HG03159 (cell line): ENCODE data around the gene SLC30A4.
"Not testable (repeated sequence)": the region's sequence is repeated elsewhere in the genome, so short reads cannot be mapped to it uniquely, and the experiment has no call there.

Experiments
- ATAC-seq: cut with Tn5 transposase; IDR thresholded peaks from one replicate; pipeline ENCODE4 v1.9.1; 2021; ENCODE audit warnings: mild to moderate bottlenecking, moderate library complexity; ENCODE audit not compliant: unreplicated experiment

SLC30A4 gene, protein sequence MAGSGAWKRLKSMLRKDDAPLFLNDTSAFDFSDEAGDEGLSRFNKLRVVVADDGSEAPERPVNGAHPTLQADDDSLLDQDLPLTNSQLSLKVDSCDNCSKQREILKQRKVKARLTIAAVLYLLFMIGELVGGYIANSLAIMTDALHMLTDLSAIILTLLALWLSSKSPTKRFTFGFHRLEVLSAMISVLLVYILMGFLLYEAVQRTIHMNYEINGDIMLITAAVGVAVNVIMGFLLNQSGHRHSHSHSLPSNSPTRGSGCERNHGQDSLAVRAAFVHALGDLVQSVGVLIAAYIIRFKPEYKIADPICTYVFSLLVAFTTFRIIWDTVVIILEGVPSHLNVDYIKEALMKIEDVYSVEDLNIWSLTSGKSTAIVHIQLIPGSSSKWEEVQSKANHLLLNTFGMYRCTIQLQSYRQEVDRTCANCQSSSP

DNA sequence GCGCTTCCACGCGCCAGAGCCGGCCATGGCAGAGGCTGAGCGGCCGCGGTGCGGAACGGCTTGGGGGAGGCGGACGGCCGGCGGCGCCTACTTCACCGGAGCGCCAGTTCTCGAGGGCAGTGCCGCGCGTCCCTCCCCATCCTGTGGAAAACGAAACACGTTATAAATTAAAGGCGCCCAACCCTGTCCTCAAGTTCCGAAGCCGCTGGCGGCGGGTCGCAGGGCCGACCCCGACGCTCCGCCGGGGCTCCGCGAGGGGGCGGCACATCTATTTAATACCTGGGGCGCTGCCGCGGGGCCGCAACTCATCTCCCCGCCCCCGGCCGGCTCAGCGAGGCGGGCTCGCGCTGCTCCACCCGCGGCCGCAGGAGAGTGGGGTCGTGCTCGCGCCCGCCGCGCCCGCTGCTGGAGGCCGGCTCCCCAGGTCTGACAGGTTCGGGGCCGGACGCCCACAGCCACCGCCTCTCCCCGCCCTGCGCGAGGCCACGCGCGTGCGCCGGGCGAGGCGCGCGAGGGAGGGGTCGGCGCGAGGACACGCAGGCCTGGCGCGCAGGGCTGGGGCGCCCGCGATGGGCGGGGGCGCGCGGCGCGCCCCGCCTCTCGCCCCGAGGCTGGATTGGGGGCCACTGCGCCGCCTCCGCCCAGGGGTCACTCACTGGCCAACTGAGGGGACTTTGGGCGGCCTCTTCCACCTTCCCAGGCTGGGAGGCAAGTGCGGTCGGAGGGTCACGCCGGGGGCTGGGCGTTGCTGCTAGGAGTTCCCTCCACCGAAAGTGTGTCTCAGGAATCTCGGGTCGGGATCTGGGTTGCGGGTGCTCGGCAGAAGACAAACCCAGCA is at the start of gene SLC30A4:
Gene SLC30A4 (minus strand): TSS at position 428 of the 838 bp plus-strand sequence. CDS start 401 bp downstream, at position 27.
- ATAC-seq, result peak; percentile 61

DNA sequence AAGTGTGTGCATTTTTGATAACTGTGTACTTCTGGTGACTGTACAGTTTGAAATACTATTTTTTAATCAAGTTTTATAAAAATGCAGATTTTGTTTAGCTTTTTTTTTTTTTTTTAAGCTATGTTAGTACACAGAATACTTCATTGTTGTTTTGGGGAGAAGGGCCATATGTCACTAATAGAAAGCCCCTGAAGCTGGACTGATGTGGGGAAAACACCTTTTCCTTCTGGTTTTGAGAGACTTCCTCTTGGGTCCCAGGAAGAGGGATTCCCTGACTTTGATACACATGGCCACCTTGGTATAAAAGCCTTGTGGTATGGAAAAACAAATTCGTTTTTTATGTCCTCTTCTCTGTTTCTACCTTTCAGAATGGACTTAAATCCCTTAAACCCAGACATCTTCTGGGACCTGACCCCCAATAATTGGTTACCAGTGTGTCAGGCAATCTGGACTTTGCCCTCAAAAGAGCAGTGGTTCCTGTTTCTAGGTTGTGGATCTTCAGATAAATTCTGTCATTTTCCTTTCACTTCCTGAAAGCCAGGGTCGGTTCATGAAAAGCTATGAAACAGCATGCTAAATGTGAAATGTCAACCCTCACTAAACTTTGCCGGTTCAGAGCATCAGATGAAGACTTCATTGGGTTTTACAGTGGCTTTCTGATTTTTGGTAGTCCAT is 33.5 kb upstream of the SLC30A4 start:
- no peak for ATAC-seq

DNA sequence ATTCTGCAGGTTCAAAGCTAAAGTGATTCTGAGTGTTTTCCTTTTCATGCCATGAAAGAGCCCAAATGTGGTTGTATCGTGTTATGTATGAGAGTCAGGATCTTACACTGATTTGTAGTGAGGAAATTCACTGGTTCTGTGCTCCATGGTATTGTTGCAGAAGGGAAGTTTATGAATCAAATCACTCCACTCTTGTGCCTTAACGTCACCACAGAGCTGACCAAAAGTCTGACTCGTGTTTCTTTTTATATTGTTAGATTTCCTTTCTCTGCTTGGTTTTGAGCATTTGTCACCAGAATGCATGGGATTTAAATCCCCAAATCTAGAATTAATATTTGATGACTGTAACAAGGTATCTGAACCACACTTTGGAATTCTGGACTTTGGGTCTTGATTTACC is 29.1 kb upstream of the SLC30A4 start:
- ATAC-seq, result no peak

DNA sequence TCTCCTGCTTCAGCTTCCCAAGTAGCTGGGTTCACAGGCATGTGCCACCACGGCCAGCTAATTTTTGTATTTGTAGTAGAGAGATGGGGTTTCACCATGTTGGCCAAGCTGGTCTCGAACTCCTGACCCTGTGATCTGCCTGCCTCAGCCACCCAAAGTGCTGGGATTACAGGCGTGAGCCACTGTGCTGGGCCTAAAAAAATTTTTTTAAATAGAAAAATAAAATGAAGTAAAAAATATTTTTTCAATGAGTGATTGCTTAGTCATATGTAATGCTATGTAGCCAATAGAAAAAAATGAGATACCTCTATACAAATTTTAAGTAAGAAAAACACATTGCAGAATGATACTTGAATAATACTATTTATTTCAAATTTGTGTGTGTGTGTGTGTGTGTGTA is 27.9 kb upstream of the SLC30A4 start:
- ATAC-seq, result no peak

DNA sequence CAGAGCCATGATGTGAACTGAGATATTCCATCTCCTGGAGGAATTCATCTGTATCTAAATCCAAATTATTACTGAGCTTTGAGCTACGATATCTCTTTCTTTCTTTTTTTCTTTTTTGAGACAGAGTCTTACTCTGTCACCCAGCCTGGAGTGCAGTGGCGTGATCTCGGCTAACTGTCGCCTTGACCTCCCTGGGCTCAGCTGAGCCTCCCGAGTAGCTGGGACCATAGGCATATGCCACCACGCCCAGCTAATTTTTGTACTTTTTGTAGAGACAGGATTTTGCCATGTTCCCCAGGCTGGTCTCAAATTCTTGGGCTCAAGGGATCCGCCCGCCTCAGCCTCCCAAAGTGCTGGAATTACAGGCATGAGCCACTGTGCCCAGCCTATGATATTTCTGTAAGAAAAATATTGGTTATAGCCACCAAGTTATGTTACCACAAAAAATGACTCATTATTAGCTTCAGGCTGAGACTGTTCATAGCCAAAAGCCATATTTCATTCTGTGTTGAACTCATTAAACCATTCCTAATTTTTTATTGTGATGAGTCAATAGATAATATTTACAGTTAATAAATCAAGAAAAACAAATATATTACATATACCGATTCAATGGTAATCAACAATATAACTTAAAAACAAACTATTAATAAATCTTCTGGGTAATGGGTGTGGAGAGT is 27.1 kb upstream of the SLC30A4 start:
- no peak for ATAC-seq

DNA sequence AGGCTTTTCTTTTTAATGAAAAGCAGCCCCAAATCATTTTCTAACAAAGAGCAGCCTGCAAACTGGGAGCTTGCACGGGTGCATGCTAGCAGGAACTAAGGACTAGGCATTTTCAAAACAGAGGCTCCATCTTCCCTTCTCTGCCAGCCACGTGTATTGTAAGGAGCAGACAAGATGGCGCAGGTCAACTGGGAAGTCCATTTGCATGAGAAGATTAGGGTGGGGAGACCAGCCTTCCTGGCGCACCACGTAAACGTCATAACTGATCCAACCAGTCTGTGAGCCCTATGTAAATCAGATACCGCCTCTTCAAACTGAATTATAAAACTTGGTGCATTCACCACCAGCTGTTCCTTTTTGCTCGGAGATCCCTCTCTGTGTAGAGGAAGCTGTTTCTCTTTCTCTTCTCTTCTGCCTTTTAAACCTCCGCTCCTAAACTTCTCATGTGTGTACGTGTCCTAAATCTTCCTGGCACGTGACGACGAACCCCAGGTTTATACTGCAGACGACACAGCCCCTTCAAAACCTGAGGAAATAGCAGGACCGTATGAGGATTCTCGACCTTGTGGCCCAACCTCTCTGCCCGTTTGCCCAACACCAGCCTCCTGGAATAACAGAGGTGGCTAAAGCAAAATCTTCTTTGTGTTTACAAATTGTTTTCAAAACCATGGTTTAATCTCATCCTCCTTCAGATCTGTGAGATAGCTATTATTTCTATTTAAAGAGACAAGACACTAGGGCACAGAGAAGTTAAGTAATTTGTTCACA is 26.4 kb upstream of the SLC30A4 start:
- ATAC-seq, result no peak

DNA sequence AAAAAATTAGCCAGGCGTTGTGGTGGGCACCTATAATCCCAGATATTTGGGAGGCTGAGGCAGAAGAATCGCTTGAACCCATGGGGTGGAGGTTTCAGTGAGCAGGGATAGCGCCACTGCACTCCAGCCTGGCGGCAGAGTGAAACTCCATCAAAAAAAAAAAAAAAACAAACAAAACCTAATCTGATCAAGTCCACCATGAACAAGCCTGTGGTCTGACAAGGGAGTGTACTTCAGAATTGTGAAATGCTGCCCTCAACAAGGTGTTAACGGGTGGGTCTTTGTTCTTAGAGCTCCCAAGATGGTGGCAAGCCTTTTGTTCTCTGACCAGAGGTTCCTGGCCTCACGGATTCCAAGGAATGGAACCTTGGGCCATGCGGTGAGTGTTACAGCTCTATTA is 24.2 kb upstream of the SLC30A4 start:
- no peak for ATAC-seq

DNA sequence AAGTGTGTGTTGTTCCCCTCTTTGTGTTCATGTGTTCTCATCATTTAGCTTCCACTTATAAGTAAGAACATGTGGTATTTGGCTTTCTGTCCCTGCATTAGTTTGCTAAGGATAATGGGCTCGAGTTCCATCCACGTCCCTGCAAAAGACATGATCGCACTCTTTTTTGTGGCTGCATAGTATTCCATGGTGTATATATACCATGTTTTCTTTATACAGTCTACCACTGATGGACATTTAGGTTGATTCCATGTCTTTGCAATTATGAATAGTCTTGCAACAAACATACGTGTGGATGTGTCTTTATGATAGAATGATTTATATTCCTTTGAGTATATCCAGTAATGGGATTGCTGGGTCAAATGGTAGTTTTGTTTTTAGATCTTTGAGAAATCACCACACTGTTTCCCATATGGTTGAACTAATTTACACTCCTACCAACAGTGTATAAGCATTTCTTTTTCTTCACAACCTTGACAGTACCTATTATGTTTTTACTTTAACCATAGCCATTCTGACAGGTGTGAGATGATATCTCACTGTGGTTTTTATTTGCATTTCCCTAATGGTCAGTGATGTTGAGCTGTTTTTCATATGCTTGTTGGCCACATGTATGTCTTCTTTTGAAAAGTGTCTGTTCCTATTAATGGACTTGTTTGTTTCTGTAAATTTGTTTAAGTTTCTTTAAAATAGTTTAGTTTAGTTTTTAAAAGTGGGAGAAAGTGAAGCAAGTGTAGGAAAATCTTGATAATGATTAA is 21.9 kb upstream of the SLC30A4 start:
- no peak for ATAC-seq

DNA sequence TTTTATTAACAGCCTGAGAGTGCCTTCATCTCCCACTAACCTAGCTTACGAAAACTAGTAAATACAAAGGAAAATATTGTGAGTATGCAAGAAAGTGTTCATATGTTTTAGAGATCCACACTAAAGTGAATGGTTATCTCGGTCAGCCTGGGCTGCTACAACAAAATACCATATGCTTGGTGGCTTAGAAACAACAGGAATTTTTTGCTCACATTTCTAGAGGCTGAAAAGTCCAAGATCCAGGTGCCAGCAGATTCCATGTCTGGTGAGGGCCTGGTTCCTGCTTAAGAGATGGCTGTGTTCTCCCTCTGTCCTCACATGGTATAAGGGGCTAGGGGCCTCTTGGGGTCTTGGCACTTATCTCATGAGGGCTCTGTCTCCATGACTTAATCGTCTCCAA is 20.5 kb upstream of the SLC30A4 start:
- no peak for ATAC-seq

DNA sequence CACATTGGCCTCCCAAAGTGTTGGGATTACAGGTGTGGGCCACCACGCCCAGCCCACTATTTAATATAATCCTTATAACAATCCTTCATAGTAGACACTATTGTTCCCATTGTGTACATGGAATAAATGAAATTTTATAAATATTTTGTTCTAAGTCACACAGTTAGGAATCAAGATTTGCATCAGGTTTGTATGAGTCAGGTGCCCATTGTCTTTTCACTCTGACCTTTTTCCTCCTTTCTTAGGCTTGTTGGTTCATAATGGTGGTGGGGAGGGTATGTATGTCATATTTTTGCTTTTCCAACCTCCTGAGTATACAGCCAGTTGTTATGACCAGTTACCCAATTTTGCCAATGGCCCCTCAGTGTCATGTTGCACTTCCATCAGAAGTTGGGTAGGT is 18.0 kb upstream of the SLC30A4 start:
- no peak for ATAC-seq

DNA sequence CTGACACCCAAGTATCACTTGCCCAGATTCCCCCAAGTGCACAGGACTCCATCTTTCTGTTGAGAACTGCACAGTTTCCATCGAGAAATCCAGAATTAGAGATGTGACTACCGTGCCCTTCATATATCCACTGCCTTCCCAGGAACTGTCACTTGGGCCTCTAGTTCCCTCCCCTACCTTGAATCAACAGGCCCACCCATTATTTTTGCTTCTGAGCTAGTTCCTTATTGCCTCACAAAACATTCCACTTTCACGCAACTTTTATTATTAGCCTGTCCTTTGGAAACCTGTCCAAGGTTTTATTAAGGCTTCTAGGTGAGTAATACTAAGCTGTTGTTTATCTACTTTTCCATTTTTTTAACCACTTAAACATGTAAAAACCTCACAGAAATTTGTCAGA is 17.1 kb upstream of the SLC30A4 start:
- ATAC-seq, result no peak

DNA sequence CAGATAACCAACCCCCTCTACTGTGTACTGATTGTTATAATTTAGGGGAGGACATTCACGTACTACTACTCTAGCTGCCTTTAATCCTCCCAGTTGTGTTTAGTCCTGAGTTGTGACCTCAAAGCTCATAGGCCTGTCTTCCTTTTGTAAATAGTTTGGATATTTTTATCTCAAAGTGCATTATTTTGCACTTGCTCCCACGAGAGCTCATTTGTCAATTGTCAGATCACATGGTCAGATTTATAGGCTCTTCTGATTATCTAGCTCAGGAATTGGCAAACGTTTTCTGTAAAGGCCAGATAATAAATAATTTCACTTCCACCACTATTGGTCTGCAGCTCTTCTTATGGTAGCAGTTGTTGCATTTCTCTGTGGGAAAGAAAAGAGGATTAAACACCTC is 14.4 kb upstream of the SLC30A4 start:
- no peak for ATAC-seq

DNA sequence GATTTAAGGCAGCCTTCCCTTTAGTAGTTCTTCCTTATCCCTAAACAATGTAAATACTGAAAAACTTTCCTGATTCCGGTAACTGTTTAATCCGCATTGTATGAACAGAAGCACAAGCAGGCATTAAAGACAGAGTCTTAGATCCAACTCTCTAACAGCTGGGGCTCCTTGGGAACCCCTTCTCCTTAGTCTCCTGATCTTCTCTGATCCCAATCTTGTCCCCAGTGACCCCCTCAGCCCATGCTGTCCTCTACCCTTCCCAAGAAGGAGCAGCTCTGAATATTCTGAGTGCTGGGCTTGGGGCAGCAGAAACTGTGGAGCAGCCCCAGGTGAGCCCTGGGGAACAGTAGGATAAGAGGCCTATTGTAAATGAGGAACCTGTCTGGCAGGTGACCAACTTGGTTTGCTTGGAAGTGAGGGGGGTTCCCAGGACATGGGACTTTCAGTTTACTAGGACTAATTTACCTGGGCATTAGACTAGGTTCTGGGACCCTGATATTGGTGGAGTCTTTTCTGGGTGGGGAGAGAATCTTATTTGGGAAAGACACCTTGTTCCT is 13.0 kb upstream of the SLC30A4 start:
- ATAC-seq, result no peak

DNA sequence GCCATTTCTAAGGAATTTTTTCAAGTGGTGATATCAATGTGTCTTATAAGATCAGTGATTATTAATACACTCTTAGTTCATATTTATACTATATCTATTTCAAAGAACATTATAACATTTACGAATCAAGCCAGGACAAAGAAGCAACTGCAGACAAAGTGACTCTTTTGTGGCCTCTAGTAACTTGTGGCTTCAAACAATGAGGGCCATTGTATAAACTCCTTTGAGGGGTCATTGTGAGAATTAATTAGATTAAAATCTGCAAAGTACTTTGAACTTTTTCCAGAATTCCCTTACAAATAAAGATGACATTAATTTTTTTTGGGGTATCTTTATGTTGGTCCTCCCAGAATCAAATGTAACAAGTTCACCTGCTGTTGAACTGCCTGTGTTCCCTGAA is 12.3 kb upstream of the SLC30A4 start:
- no peak for ATAC-seq

DNA sequence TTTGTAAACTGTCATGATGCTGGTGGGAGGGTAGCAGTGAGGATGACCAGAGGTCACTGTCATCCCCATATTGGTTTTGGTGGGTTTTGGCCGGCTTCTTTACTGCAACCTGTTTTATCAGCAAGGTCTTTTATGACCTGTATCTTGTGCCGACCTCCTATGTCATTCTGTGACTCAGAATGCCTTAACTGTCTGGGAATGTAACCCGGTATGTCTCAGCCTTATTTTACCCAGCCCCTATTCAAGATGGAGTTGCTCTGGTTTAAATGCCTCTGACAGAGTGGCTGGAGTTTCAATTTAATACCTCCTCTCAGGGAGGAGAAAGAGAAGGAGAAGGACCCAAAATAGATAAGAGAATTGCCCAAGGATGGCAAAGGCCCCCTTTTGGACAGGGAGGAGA is 10.3 kb upstream of the SLC30A4 start:
- not testable (repeated sequence) for ATAC-seq

DNA sequence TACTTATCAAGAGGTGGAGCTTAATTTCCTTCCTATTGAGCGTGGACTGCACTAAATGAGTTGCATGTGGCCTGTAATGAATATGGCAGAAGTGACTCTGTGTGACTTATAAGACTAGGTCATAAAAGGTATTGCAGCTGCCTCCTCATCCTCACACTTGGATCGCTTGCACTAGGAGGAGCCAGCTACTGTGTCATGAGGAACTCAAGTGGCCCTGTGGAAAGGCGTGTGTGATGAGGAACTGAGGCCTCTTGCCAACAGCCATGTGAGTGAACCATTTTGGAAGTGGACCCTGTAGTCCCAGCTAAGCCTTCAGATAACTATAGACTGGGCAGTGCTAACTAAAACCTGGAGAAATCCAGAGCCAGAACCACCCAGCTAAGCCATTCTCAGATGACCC is 7.1 kb upstream of the SLC30A4 start:
- ATAC-seq, result no peak

DNA sequence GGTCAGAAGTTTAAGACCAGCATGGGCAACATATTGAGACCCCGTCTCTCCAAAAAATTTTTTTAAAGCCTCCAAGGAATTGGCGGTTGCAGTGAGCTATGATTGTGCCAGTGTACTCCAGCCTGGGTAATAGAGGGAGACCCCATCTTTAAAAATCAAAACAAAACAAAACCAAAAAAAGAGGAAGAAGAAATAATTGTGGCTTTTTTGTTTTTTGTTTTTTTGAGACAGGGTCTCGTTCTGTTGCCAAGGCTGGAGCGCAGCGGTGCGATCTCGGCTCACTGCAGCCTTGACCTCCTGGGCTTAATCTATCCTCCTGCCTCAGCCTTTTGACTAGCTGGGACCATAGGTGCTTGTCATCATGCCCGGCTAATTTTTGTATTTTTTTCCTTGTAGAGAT is 4.5 kb upstream of the SLC30A4 start:
- ATAC-seq, result no peak

DNA sequence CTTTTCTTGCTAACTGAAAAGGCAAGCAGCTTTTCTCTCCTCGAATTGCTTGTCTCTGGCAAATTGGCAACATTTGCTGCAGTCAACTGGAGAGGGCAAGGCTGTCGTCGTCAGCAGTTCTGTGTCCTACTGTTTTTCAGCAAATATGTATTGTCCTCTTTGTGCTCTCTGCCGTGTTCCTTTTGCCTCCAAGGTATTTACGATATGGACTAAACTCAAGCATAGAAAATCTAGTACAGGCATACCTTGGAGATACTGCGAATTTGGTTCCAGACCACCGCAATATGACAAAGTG is 558 bp upstream of the SLC30A4 start:
- ATAC-seq, result no peak

DNA sequence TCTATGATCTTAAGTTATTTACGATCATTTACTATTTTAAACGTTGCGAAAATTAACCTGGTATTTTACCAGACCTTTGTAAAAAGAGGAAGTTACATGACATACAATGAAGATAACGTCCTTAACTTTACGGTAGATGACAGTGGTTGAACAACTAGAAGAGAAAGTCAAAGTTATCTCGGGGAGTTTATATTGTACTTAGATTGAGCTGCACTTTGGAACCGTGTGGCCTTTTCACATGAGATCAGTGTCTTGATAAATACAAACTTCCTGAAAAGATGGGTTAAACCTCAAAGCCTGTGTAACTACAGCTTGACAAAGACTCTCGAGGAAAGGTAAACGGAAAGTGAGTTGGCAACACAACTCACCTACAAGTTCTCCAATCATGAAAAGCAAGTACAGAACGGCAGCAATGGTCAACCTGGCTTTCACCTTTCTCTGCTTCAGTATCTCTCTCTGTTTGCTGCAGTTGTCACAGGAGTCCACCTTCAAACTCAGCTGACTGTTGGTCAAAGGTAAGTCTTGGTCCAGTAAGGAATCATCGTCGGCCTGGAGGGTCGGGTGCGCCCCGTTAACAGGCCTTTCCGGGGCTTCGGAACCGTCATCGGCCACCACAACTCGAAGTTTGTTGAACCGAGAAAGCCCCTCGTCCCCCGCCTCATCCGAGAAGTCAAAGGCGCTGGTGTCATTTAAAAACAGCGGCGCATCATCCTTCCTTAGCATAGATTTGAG is 793 bp downstream of the SLC30A4 start:
- ATAC-seq, result peak; percentile 37
